ENCODE data around the gene PRDM2.

PRDM2 gene

DNA sequence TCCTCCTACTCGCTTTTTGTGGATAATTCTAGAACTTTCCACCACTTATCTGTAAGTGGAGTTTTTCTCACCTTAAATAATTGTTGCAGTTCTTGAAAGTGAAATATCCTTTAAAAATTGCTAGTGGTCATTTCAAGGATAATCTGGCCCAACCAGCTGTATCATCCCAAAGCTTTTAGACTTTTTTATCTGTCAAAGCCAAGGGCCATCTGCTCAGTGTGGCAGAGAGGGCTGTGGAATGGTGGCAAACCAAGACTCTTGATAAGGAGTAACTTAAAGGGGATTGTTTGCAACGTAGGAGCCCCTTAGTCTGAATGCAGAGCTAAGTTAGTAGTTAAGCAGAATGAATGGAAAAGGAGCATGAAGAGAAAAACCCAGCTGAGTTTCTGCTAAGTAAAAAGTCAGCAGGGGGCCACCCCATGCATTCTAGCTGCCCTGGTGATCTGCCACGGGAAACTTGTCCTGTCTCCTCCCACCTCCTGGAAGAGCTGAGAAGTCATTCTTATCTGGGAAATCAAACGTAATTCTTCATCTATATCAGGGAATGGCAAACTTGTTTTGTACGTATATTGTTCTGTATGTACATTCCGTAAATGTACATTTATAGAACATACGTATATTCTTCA, 169.3 kb downstream of the PRDM2 start:
- no peak for DNase-seq

DNA sequence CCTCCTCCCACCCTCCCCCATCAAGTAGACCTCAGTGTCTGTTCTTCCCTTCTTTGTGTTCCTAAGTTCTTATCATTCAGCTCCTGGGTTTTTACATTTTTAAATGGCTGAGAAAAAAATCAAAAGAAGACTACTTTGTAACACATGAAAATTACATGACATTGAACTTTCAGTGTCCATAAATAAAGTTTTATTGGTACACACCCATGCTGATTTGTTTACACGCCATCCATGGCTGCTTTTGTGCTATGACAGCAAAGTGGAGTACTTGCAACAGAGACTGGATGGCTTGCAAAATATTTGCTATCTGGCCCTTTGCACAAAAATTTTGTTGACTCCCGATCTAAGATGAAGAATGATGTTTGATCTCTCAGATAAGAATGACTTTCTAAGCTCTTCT, 171.4 kb downstream of the PRDM2 start:
- DNase-seq = no peak

DNA sequence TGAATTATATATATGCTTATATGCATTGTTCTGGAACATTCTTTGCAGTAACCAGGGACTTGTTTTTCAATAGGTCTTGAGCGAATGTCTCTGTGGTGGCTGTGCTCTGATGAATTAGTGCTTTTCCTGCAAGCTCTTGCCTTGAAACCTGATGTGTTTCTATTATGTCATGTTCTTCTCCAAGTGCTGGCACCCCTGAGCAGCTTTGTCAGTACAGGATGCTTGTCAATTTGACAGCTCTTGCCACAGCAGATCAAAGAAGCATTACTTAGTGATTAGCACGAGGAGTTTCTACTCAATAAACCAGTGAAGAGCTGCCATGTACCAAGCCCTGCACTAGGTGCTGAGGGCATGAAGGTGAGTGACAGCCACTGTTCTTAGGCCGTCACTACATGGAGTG, 171.9 kb downstream of the PRDM2 start:
- DNase-seq = no peak

DNA sequence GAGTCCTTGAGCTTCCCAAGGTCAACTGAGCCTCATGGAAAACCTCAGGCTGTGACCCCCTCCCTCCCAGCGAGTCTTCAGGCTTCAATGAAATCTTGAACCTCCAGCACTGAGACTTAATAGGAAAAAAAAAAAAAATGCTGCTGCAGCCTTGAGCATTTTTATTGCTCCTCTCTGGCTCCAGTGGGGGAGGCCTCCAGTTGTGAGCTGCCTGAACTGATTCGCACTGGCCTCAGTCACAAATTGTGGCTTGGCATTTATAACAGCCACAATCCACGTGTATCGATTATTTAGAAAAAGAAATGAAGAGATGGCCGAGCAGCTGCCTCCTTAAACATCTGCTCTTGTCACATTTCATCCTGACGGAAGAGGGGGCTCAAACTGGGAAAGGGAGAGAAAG, 173.0 kb downstream of the PRDM2 start:
- no peak for DNase-seq

Measured in cortex of kidney (tissue), 1 donor.